HEK293 (cell line): ENCODE results near the gene NRF1.

ENCODE experiments used
- CTCF ChIA-PET: fragments of 350-600 bp; formaldehyde crosslinking; extraction: SDS; loops from one replicate; lab custom pipeline; 2021; ENCODE audit warnings: antibody characterized with exemption; lab: Yijun Ruan, JAX
- POLR2A ChIA-PET: fragments of 300-600 bp; formaldehyde crosslinking; extraction: SDS; loops from one replicate; lab custom pipeline; 2020; ENCODE audit warnings: antibody characterized with exemption, inconsistent platforms; lab: Yijun Ruan, JAX
- H3K27ac ChIP-seq: fragments of 200-500 bp; sonication (Bioruptor generic); 2 replicates; pipeline ENCODE4 v1.5.1; 2014; ENCODE audit warnings: low read depth, low read length, control low read depth, inconsistent platforms; ENCODE audit errors: extremely low read depth
- H3K36me3 ChIP-seq, 2 experiments: fragments of 200-500 bp in 1 of 2; sonication (Bioruptor generic) in 1 of 2; 1 replicate in 1 of 2; 2 replicates in 1 of 2; pipeline ENCODE4 v1.5.1; 2014 to 2017; ENCODE audit warnings: inconsistent platforms in 2 of 2, low read length in 2 of 2; ENCODE audit not compliant: control insufficient read depth in 2 of 2, insufficient read depth in 1 of 2
- H3K4me1 ChIP-seq: fragments of 200-500 bp; sonication (Bioruptor generic); 2 replicates; pipeline ENCODE4 v1.5.1; 2014; ENCODE audit warnings: mild to moderate bottlenecking, low read length, inconsistent platforms; ENCODE audit not compliant: control insufficient read depth, insufficient read depth
- H3K4me3 ChIP-seq: 2 replicates; pipeline ENCODE4 v1.5.1; 2011; ENCODE audit warnings: low read depth, mild to moderate bottlenecking, control low read depth, low read length, moderate library complexity
- H3K9me3 ChIP-seq: fragments of 200-500 bp; sonication (Bioruptor generic); 2 replicates; pipeline ENCODE4 v1.5.1; 2014; ENCODE audit warnings: low read depth, low read length, inconsistent platforms; ENCODE audit not compliant: control insufficient read depth, insufficient read depth
- GLIS2 ChIP-seq: fragments of 450-650 bp; formaldehyde crosslinking; IDR thresholded peaks from 2 replicates; pipeline ENCODE4 v1.5.1; 2016; ENCODE audit warnings: missing biosample characterization, missing genetic modification characterization
- HIC1 ChIP-seq: fragments of 450-650 bp; formaldehyde crosslinking; IDR thresholded peaks from 2 replicates; pipeline ENCODE4 v1.5.1; 2016; ENCODE audit warnings: missing biosample characterization, missing genetic modification characterization
- KLF10 ChIP-seq: fragments of 450-650 bp; IDR thresholded peaks from 2 replicates; pipeline ENCODE4 v1.5.1; 2018; ENCODE audit warnings: missing biosample characterization, mild to moderate bottlenecking, missing genetic modification characterization
- SP2 ChIP-seq: fragments of 450-650 bp; formaldehyde crosslinking; IDR thresholded peaks from 2 replicates; pipeline ENCODE4 v1.5.1; 2016; ENCODE audit warnings: missing biosample characterization, missing genetic modification characterization
- YY1 ChIP-seq: fragments of 450-650 bp; formaldehyde crosslinking; IDR thresholded peaks from 2 replicates; pipeline ENCODE4 v1.5.1; 2018; ENCODE audit warnings: missing biosample characterization, missing genetic modification characterization
- ZBTB26 ChIP-seq: fragments of 450-650 bp; formaldehyde crosslinking; optimal IDR thresholded peaks from 2 replicates; pipeline ENCODE3; 2016; ENCODE audit warnings: missing biosample characterization, mild to moderate bottlenecking, missing genetic modification characterization
- ZBTB8A ChIP-seq: fragments of 450-650 bp; formaldehyde crosslinking; IDR thresholded peaks from 2 replicates; pipeline ENCODE4 v1.5.1; 2016; ENCODE audit warnings: missing biosample characterization, missing genetic modification characterization
- ZIC2 ChIP-seq: fragments of 450-650 bp; formaldehyde crosslinking; IDR thresholded peaks from 2 replicates; pipeline ENCODE4 v1.5.1; 2016; ENCODE audit warnings: missing biosample characterization, missing genetic modification characterization
- ZNF221 ChIP-seq: fragments of 450-650 bp; formaldehyde crosslinking; IDR thresholded peaks from 2 replicates; pipeline ENCODE4 v1.5.1; 2017; ENCODE audit warnings: missing biosample characterization, missing genetic modification characterization, borderline replicate concordance
- ZNF335 ChIP-seq: fragments of 450-650 bp; formaldehyde crosslinking; conservative IDR thresholded peaks from 2 replicates; pipeline ENCODE4 v1.5.1; 2016; ENCODE audit warnings: missing biosample characterization, missing genetic modification characterization
- ZNF341 ChIP-seq: fragments of 450-650 bp; formaldehyde crosslinking; IDR thresholded peaks from 2 replicates; pipeline ENCODE4; 2016; ENCODE audit warnings: low read depth, missing biosample characterization, missing genetic modification characterization
- ZNF423 ChIP-seq: fragments of 450-650 bp; formaldehyde crosslinking; IDR thresholded peaks from 2 replicates; pipeline ENCODE4 v1.5.1; 2016; ENCODE audit warnings: missing biosample characterization, missing genetic modification characterization
- ZNF561 ChIP-seq: fragments of 450-650 bp; IDR thresholded peaks from 2 replicates; pipeline ENCODE4 v1.5.1; 2018; ENCODE audit warnings: missing biosample characterization, missing genetic modification characterization, borderline replicate concordance
- ZNF596 ChIP-seq: fragments of 450-650 bp; IDR thresholded peaks from 2 replicates; pipeline ENCODE4 v1.5.0; 2018; ENCODE audit warnings: missing biosample characterization, mild to moderate bottlenecking, missing genetic modification characterization, moderate library complexity
- ZNF626 ChIP-seq: fragments of 450-650 bp; sonication (Bioruptor Pico); formaldehyde crosslinking; IDR thresholded peaks from 2 replicates; pipeline ENCODE4 v1.5.1; 2018; ENCODE audit warnings: missing biosample characterization, missing genetic modification characterization, inconsistent platforms
- ZNF639 ChIP-seq: fragments of 450-650 bp; formaldehyde crosslinking; IDR thresholded peaks from 2 replicates; pipeline ENCODE4 v1.5.1; 2016; ENCODE audit warnings: missing biosample characterization, missing genetic modification characterization
- ZNF76 ChIP-seq: fragments of 450-650 bp; formaldehyde crosslinking; IDR thresholded peaks from 2 replicates; pipeline ENCODE4; 2016; ENCODE audit warnings: low read depth, missing biosample characterization, missing genetic modification characterization, borderline replicate concordance
- ZNF776 ChIP-seq: fragments of 450-650 bp; formaldehyde crosslinking; IDR thresholded peaks from 2 replicates; pipeline ENCODE4 v1.5.0; 2017; ENCODE audit warnings: missing biosample characterization, missing genetic modification characterization, borderline replicate concordance
- ZNF792 ChIP-seq: fragments of 450-650 bp; formaldehyde crosslinking; IDR thresholded peaks from 2 replicates; pipeline ENCODE4 v1.5.1; 2016; ENCODE audit warnings: missing biosample characterization, missing genetic modification characterization
- ZSCAN30 ChIP-seq: fragments of 450-650 bp; IDR thresholded peaks from 2 replicates; pipeline ENCODE4 v1.5.1; 2018; ENCODE audit warnings: missing biosample characterization, mild to moderate bottlenecking, missing genetic modification characterization, moderate library complexity
- ZSCAN5A ChIP-seq: fragments of 450-650 bp; formaldehyde crosslinking; IDR thresholded peaks from 2 replicates; pipeline ENCODE4 v1.5.1; 2016; ENCODE audit warnings: missing biosample characterization, missing genetic modification characterization
- TF ChIP-seq, protein P1 (sequence below): fragments of 450-650 bp; formaldehyde crosslinking; IDR thresholded peaks from 2 replicates; pipeline ENCODE4 v1.5.1; 2016; ENCODE audit warnings: missing biosample characterization, missing genetic modification characterization
- TF ChIP-seq, protein P2 (sequence below): fragments of 450-650 bp; formaldehyde crosslinking; IDR thresholded peaks from 2 replicates; pipeline ENCODE4 v1.5.1; 2017; ENCODE audit warnings: missing biosample characterization, missing genetic modification characterization

NRF1 gene

DNA sequence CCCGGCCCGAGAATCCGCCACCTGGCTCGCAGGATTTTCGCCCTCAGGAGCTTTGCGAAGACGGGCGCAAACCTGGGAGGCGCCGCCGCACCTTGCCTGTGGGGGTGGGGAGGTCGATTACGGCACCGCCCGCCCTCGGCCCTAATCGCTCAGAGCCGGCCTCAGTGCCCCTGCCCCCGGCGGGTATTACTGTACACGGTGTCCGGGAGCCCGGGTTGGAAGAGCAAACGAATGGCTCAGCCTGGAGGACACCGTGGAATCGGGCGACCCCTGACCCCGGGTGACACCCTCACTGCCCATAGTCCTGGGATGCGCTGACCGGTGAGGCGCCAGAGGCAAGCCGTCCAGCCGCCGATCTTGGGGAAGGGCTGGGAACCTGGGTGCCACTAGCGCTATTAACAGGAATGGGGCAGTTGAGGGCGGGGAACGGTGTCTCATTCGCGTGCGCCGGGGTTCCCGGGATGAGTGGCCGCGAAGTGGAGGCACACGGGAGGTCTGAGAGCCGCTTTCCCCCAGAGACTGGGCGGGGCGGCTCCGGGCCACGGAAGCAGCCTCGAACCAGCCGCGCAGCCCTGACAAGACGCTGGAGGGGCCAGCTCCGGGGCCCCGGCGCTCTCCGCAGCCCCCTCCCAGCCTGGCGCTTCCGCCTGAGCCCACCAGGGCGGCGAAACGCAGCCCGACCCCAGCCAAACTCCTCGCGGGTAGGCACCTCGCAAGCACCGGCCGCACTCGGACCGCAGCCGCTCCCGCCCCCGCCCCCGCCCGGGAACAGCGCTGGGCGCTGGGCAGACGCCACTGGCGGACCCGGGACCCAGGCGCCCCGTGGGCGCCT is 167.5 kb downstream of the NRF1 start (continued):
- TF ChIP-seq, protein P1, sequence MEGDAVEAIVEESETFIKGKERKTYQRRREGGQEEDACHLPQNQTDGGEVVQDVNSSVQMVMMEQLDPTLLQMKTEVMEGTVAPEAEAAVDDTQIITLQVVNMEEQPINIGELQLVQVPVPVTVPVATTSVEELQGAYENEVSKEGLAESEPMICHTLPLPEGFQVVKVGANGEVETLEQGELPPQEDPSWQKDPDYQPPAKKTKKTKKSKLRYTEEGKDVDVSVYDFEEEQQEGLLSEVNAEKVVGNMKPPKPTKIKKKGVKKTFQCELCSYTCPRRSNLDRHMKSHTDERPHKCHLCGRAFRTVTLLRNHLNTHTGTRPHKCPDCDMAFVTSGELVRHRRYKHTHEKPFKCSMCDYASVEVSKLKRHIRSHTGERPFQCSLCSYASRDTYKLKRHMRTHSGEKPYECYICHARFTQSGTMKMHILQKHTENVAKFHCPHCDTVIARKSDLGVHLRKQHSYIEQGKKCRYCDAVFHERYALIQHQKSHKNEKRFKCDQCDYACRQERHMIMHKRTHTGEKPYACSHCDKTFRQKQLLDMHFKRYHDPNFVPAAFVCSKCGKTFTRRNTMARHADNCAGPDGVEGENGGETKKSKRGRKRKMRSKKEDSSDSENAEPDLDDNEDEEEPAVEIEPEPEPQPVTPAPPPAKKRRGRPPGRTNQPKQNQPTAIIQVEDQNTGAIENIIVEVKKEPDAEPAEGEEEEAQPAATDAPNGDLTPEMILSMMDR, result peak; percentile 39; the same call in 1 of the 2 replicates
- TF ChIP-seq GLIS2 (peak; percentile 37; the same call in 1 of the 2 replicates), ZNF626 (tag by site-specific recombination) (no peak)
- TF ChIP-seq, all 188 proteins: peak for 11

DNA sequence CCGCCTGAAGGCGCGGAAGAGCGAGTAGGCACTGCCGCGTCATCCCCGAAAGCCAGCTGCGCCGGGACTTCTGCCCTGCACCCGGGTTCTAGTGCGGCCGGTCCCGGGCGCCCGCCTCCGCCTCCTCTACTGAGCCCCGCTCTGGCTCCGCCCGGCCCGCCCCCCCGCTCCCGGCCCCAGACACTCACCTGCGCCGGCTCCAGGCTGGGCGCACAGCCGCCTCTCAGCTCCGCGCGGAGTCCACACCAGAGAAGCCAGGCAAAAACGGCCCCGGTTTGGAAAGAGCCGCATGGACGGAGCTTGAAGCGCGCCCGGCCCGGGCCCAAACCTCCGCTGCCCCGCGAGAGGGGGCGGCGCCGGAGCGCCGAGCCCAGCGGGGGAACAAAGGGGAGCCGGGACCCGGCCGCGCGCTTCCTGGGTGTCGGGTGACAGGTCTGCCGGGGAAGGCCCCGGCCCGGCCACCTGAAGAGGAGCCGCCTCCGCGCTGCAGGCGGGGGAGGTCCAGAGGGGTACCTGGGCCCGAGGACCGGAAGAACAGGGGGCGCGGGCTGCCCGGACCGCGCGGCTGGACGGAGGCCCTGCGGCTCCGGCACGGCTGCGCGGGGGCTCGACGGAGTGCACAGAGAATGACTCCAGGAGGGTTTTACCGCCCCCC is 168.2 kb downstream of the NRF1 start:
- ChIA-PET POLR2A (interaction anchor here (1.0 to 2.5 kb wide), 2 partner anchors 10 to 45 kb away, joined by 4 to 22 read pairs; no protein-coding TSS in a partner anchor), CTCF (interaction anchor here (1.1 to 1.7 kb wide), 2 partner anchors 40 to 50 kb away, joined by 5 to 7 read pairs; no protein-coding TSS in a partner anchor)
- Histone ChIP-seq H3K9me3 (no peaks in the 10 kb centered on the region), H3K4me1 (no peaks in the 10 kb centered on the region), H3K27ac (peak overlapping the region; percentile 69; the same call in 1 of the 2 replicates), H3K36me3 (no peaks in the 10 kb centered on the region), H3K4me3 (peak overlapping the region; percentile 81)
- TF ChIP-seq KLF10 (tag by site-specific recombination) (peak; percentile 92), ZNF423 (peak; percentile 78; the same call in 1 of the 2 replicates), ZBTB26 (tag by site-specific recombination) (peak; percentile 88), ZBTB8A (tag by site-specific recombination) (peak; percentile 88; the same call in 1 of the 2 replicates), ZSCAN5A (tag by site-specific recombination) (0 out of 2 replicates have a peak, but pooled peaks have one; percentile 38), ZIC2 (tag by site-specific recombination) (peak; percentile 3), ZNF76 (tag by site-specific recombination) (peak; percentile 37; the same call in 1 of the 2 replicates), ZNF792 (tag by site-specific recombination) (no peak), YY1 (tag by site-specific recombination) (no peak), SP2 (tag by site-specific recombination) (peak; percentile 28; the same call in 1 of the 2 replicates), HIC1 (tag by site-specific recombination) (no peak), ZNF639 (tag by site-specific recombination) (no peak), ZNF561 (tag by site-specific recombination) (peak; percentile 76; the same call in 1 of the 2 replicates), ZNF596 (peak; percentile 31; the same call in 1 of the 2 replicates), ZSCAN30 (peak; percentile 45; the same call in 1 of the 2 replicates), ZNF776 (tag by site-specific recombination) (no peak), ZNF341 (tag by site-specific recombination) (0 out of 2 replicates have a peak, but pooled peaks have one; percentile 17), ZNF335 (tag by site-specific recombination) (peak; percentile 66), GLIS2 (peak; percentile 75), ZNF221 (tag by site-specific recombination) (0 out of 2 replicates have a peak, but pooled peaks have one; percentile 13)
- TF ChIP-seq, protein P2, sequence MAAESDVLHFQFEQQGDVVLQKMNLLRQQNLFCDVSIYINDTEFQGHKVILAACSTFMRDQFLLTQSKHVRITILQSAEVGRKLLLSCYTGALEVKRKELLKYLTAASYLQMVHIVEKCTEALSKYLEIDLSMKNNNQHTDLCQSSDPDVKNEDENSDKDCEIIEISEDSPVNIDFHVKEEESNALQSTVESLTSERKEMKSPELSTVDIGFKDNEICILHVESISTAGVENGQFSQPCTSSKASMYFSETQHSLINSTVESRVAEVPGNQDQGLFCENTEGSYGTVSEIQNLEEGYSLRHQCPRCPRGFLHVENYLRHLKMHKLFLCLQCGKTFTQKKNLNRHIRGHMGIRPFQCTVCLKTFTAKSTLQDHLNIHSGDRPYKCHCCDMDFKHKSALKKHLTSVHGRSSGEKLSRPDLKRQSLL (tag by site-specific recombination), result peak; percentile 77
